ENCODE measurements around the gene ZC3H4. TPM values are rescaled to one million over a fixed set of nuclear protein-coding genes. Genes with fewer than 3 reads are reported as not detected.

Gene ZC3H4
- total RNA-seq, 1 experiment from 2014 or later = 45.1 TPM

DNA sequence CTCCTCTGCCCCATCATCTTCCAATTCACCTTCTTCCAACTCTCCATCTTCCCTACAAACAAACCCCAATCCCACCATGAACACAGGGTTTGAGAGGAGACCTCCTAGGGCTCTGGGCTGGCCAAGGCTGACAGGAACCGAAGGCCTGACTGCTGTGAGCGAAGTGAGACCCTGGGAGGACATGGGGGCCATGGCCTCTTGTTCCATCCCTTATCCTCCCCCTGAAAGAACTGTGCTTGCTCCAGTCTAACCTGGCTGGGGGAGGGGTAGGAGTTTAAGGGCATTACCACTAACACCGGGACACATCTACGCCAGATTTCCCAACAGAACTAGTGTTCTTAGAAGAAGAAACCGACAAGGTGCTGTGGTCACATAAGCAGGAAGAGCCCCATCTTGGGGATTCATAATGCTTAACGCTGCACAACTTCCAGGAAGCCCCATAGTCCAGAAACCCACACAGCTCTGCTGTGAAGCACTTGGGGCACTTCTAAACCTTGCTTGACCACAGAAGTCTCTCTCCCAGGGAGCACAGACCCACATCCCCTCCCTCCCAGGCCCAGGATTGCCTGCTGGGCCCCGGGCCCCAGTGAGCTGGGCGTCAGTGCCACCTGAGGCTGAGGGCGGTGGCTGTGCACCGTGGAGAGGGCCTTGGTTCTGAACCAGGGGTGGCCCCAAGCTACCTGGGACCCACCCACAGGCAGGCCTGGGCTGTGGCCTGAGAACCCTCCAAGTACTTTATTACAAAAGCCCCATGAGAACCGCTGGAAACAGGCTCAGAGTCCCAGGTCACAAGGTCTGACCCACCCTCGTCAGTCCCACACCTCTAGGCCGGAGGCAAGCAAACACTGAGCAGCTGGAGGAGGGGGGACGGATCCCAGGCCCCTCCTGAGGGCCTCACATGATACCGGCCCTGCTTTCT, 18.8 kb downstream of the ZC3H4 start:
- H3K27me3 ChIP-seq (ENCODE audit: insufficient read depth, low read length) = no peaks in the 10 kb centered on the region
- DNase-seq (ENCODE audit: low read depth, low spot score) (no peak), ATAC-seq (no peak)
- peak overlapping the region; percentile 61 for H3K9ac ChIP-seq (ENCODE audit: low read length)
- H3K4me1 ChIP-seq (ENCODE audit: control insufficient read depth in 1 of 2, insufficient read depth in 2 of 2, low read length in 2 of 2) = peaks cover 49 to 61% of the 10 kb centered on the region in 2 experiments
- no peaks in the 10 kb centered on the region for H4K20me1 ChIP-seq (ENCODE audit: insufficient read depth)
- intact Hi-C loops (cut with micrococcal nuclease) = no loop called here
- ChIA-PET POLR2A (interaction anchor here (2.6 kb wide), 1 partner anchor 18 kb away, joined by 7 read pairs; the partner anchor contains the start of gene ZC3H4), RAD21 (ENCODE audit: low non-redundant PET in 1 of 2, low total read pairs in 2 of 2, uncharacterized antibody in 2 of 2, unreplicated experiment in 2 of 2) (no interaction called here), CTCF (interaction anchor here (0.7 kb wide), 1 partner anchor 15 kb away, joined by 4 read pairs; no protein-coding TSS in a partner anchor)
- H3K79me2 ChIP-seq (ENCODE audit: insufficient read depth, low read length) = peaks cover 45% of the 10 kb centered on the region
- no TSS peak for BruUV-seq (replicated peaks)
- no peak overlapping the region for H3K4me3 ChIP-seq (replicated peaks in 1 of 2; ENCODE audit: low read depth in 1 of 2, low read length in 2 of 2)
- TF ChIP-seq CTCF (IDR thresholded peaks at IDR 0.05 in 2 of 3, conservative IDR thresholded peaks at IDR 0.05 in 1 of 3; ENCODE audit: borderline replicate concordance in 1 of 3, insufficient read depth in 1 of 3, low read depth in 2 of 3, low read length in 2 of 3) (no peak), SP1 (IDR thresholded peaks at IDR 0.05; ENCODE audit: low read depth) (no peak), POLR2AphosphoS5 (IDR thresholded peaks at IDR 0.05; ENCODE audit: low read depth, low read length) (no peak), ELF1 (IDR thresholded peaks at IDR 0.05; ENCODE audit: borderline replicate concordance, low read depth) (no peak), FOSL1 (IDR thresholded peaks at IDR 0.05; ENCODE audit: low read depth) (no peak), SRF (IDR thresholded peaks at IDR 0.05; ENCODE audit: low read depth) (no peak), REST (IDR thresholded peaks at IDR 0.05; ENCODE audit: low read depth) (no peak), CEBPB (IDR thresholded peaks at IDR 0.05; ENCODE audit: low read depth) (no peak), ZFX (IDR thresholded peaks at IDR 0.05) (no peak), EZH2 (IDR thresholded peaks at IDR 0.05) (no peak), RAD21 (IDR thresholded peaks at IDR 0.05; ENCODE audit: low read depth) (no peak), CBX3 (IDR thresholded peaks at IDR 0.05; ENCODE audit: low read depth) (no peak), YY1 (IDR thresholded peaks at IDR 0.05; ENCODE audit: extremely low read depth, insufficient replicate concordance, low read depth, low read length) (no peak), SIN3A (IDR thresholded peaks at IDR 0.05; ENCODE audit: low read depth) (no peak)
- TF ChIP-seq, protein P1, sequence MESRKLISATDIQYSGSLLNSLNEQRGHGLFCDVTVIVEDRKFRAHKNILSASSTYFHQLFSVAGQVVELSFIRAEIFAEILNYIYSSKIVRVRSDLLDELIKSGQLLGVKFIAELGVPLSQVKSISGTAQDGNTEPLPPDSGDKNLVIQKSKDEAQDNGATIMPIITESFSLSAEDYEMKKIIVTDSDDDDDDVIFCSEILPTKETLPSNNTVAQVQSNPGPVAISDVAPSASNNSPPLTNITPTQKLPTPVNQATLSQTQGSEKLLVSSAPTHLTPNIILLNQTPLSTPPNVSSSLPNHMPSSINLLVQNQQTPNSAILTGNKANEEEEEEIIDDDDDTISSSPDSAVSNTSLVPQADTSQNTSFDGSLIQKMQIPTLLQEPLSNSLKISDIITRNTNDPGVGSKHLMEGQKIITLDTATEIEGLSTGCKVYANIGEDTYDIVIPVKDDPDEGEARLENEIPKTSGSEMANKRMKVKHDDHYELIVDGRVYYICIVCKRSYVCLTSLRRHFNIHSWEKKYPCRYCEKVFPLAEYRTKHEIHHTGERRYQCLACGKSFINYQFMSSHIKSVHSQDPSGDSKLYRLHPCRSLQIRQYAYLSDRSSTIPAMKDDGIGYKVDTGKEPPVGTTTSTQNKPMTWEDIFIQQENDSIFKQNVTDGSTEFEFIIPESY (IDR thresholded peaks at IDR 0.05; ENCODE audit: extremely low read depth, insufficient replicate concordance, low read length) = no peak
- TF ChIP-seq, protein P2, sequence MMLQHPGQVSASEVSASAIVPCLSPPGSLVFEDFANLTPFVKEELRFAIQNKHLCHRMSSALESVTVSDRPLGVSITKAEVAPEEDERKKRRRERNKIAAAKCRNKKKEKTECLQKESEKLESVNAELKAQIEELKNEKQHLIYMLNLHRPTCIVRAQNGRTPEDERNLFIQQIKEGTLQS (IDR thresholded peaks at IDR 0.05) = no peak
- peak overlapping the region; percentile 66; the same call in 1 of the 2 replicates for H3K27ac ChIP-seq (ENCODE audit: low read depth, low read length)
- H3K36me3 ChIP-seq (ENCODE audit: control insufficient read depth in 1 of 2, insufficient read depth in 2 of 2, low read length in 2 of 2) = peaks cover 5 to 8% of the 10 kb centered on the region in 2 experiments; a peak in 3 of 4 replicates
- H3K4me2 ChIP-seq (ENCODE audit: low read length) = peak overlapping the region; percentile 85
- no peak overlapping the region for H2AFZ ChIP-seq (ENCODE audit: low read depth, low read length, poor library complexity, severe bottlenecking)
- no peaks in the 10 kb centered on the region for H3K9me2 ChIP-seq (ENCODE audit: insufficient read depth)
- H3K9me3 ChIP-seq (ENCODE audit: control insufficient read depth in 1 of 2, insufficient read depth in 1 of 2, low read depth in 1 of 2, low read length in 2 of 2) = no peaks in the 10 kb centered on the region
